ENCODE data around the gene KCNT2.
"Not testable (repeated sequence)": the region's sequence is repeated elsewhere in the genome, so short reads cannot be mapped to it uniquely, and the experiment has no call there.

The KCNT2 gene

GRCh38 chr1:196517193-196517592 is 91.0 kb downstream of the KCNT2 start:
- H3K4me3 ChIP-seq (ENCODE audit: low read depth, low read length), result no peak overlapping the region
- H3K9me3 ChIP-seq (ENCODE audit: severe bottlenecking), result no peaks in the 10 kb centered on the region
- TF ChIP-seq CTCF (IDR thresholded peaks at IDR 0.05; ENCODE audit: low read depth, low read length), result no peak
- H3K27me3 ChIP-seq (ENCODE audit: insufficient read depth, low read depth, severe bottlenecking), result no peaks in the 10 kb centered on the region
- H3K36me3 ChIP-seq, result no peaks in the 10 kb centered on the region
- H3K27ac ChIP-seq, result no peak overlapping the region
- no peak for DNase-seq

GRCh38 chr1:196516373-196516772 is 91.9 kb downstream of the KCNT2 start:
- DNase-seq, result no peak
- no peak for TF ChIP-seq CTCF (IDR thresholded peaks at IDR 0.05; ENCODE audit: low read depth, low read length)
- no peak overlapping the region for H3K4me3 ChIP-seq (ENCODE audit: low read depth, low read length)
- no peaks in the 10 kb centered on the region for H3K9me3 ChIP-seq (ENCODE audit: severe bottlenecking)
- H3K27ac ChIP-seq, result no peak overlapping the region
- no peaks in the 10 kb centered on the region for H3K36me3 ChIP-seq
- no peaks in the 10 kb centered on the region for H3K27me3 ChIP-seq (ENCODE audit: insufficient read depth, low read depth, severe bottlenecking)

GRCh38 chr1:196515904-196516303 is 92.3 kb downstream of the KCNT2 start:
- no peaks in the 10 kb centered on the region for H3K9me3 ChIP-seq (ENCODE audit: severe bottlenecking)
- no peak for TF ChIP-seq CTCF (IDR thresholded peaks at IDR 0.05; ENCODE audit: low read depth, low read length)
- no peaks in the 10 kb centered on the region for H3K36me3 ChIP-seq
- no peak overlapping the region for H3K4me3 ChIP-seq (ENCODE audit: low read depth, low read length)
- no peaks in the 10 kb centered on the region for H3K27me3 ChIP-seq (ENCODE audit: insufficient read depth, low read depth, severe bottlenecking)
- no peak for DNase-seq
- no peak overlapping the region for H3K27ac ChIP-seq

GRCh38 chr1:196513821-196514220 is 94.4 kb downstream of the KCNT2 start:
- TF ChIP-seq CTCF (IDR thresholded peaks at IDR 0.05; ENCODE audit: low read depth, low read length), result no peak
- H3K9me3 ChIP-seq (ENCODE audit: severe bottlenecking), result no peaks in the 10 kb centered on the region
- H3K27ac ChIP-seq, result no peak overlapping the region
- H3K36me3 ChIP-seq, result no peaks in the 10 kb centered on the region
- H3K27me3 ChIP-seq (ENCODE audit: insufficient read depth, low read depth, severe bottlenecking), result no peaks in the 10 kb centered on the region
- no peak for DNase-seq
- H3K4me3 ChIP-seq (ENCODE audit: low read depth, low read length), result no peak overlapping the region

- DNase-seq, result no peak
- H3K36me3 ChIP-seq, result peaks cover 8% of the 10 kb centered on the region
- H3K27me3 ChIP-seq (ENCODE audit: insufficient read depth, low read depth, severe bottlenecking), result no peaks in the 10 kb centered on the region
- no peak overlapping the region for H3K4me3 ChIP-seq (ENCODE audit: low read depth, low read length)
- H3K9me3 ChIP-seq (ENCODE audit: severe bottlenecking), result peaks cover 2% of the 10 kb centered on the region
- H3K27ac ChIP-seq, result no peak overlapping the region
- no peak for TF ChIP-seq CTCF (IDR thresholded peaks at IDR 0.05; ENCODE audit: low read depth, low read length)
Measured at GRCh38 chr1:196510451-196510850, 97.8 kb downstream of the KCNT2 start.

- not testable (repeated sequence) for H3K4me3 ChIP-seq (ENCODE audit: low read depth, low read length); H3K36me3 ChIP-seq; H3K27ac ChIP-seq; DNase-seq; H3K9me3 ChIP-seq (ENCODE audit: severe bottlenecking); H3K27me3 ChIP-seq (ENCODE audit: insufficient read depth, low read depth, severe bottlenecking)
Measured at GRCh38 chr1:196504224-196504623, 104.0 kb downstream of the KCNT2 start.

Measured in WERI-Rb-1 (cell line).